OCI-LY1 (cell line): ENCODE results near the gene PPCS.
"Not testable (repeated sequence)": the region's sequence is repeated elsewhere in the genome, so short reads cannot be mapped to it uniquely, and the experiment has no call there.

Source experiments
- H2AFZ ChIP-seq: fragments of 200-600 bp; sonication (generic), shearing (Covaris generic); 2 replicates; pipeline ENCODE4 v1.6.0; 2014; ENCODE audit warnings: antibody characterized with exemption, mild to moderate bottlenecking, low read length
- H3F3A ChIP-seq: fragments of 200-600 bp; sonication (generic), shearing (Covaris generic); 2 replicates; pipeline ENCODE4 v1.6.0; 2014; ENCODE audit warnings: mild to moderate bottlenecking, antibody characterized with exemption, low read length, moderate library complexity; ENCODE audit not compliant: insufficient read depth
- H3K27ac ChIP-seq: fragments of 200-600 bp; sonication (generic); 2 replicates; pipeline ENCODE4 v1.5.1; 2014; ENCODE audit warnings: low read length, mixed run types, mild to moderate bottlenecking, low read depth; ENCODE audit not compliant: poor library complexity, severe bottlenecking
- H3K27me3 ChIP-seq: fragments of 200-600 bp; sonication (generic); 2 replicates; pipeline ENCODE4 v1.6.0; 2014; ENCODE audit warnings: antibody characterized with exemption, mild to moderate bottlenecking, low read length, moderate library complexity; ENCODE audit not compliant: insufficient read depth
- H3K36me3 ChIP-seq: fragments of 200-600 bp; sonication (generic); 2 replicates; pipeline ENCODE4 v1.6.1; 2014; ENCODE audit warnings: mild to moderate bottlenecking, antibody characterized with exemption, low read length, moderate library complexity, mixed read lengths; ENCODE audit not compliant: insufficient read depth
- H3K4me1 ChIP-seq: fragments of 200-600 bp; sonication (generic); 2 replicates; pipeline ENCODE4 v1.5.1; 2014; ENCODE audit warnings: mild to moderate bottlenecking, low read length, moderate library complexity; ENCODE audit not compliant: insufficient read depth, severe bottlenecking
- H3K4me2 ChIP-seq: fragments of 200-600 bp; sonication (generic), shearing (Covaris generic); 2 replicates; pipeline ENCODE4 v1.6.1; 2014; ENCODE audit warnings: low read length
- H3K4me3 ChIP-seq: fragments of 200-600 bp; sonication (generic); 2 replicates; pipeline ENCODE4 v1.5.1; 2014; ENCODE audit warnings: low read length, low read depth, mild to moderate bottlenecking, mixed read lengths; ENCODE audit not compliant: poor library complexity, severe bottlenecking
- H3K79me2 ChIP-seq: fragments of 200-600 bp; shearing (Covaris generic); 2 replicates; pipeline ENCODE4 v1.6.1; 2016; ENCODE audit warnings: mixed run types, low read length, mixed read lengths; ENCODE audit not compliant: insufficient read depth
- H3K9ac ChIP-seq: fragments of 200-600 bp; sonication (generic), shearing (Covaris generic); 2 replicates; pipeline ENCODE4 v1.6.1; 2014; ENCODE audit warnings: mild to moderate bottlenecking, low read length, mixed read lengths
- H3K9me2 ChIP-seq: fragments of 200-600 bp; sonication (generic), shearing (Covaris generic); 2 replicates; pipeline ENCODE4 v1.6.1; 2014; ENCODE audit warnings: low read depth, mild to moderate bottlenecking, low read length, mixed read lengths
- H3K9me3 ChIP-seq: fragments of 200-600 bp; shearing (Covaris generic); 2 replicates; pipeline ENCODE4 v1.6.1; 2014; ENCODE audit warnings: low read length, mixed read lengths
- H4K20me1 ChIP-seq: fragments of 200-600 bp; sonication (generic), shearing (Covaris generic); 2 replicates; pipeline ENCODE4 v1.6.0; 2016; ENCODE audit warnings: mild to moderate bottlenecking, low read length; ENCODE audit not compliant: insufficient read depth
- EZH2 ChIP-seq: fragments of 200-600 bp; sonication (generic), shearing (Covaris generic); IDR thresholded peaks from 2 replicates; pipeline ENCODE4 v1.8.0; 2017; ENCODE audit warnings: borderline replicate concordance, mixed run types, mild to moderate bottlenecking, antibody characterized with exemption, low read length, moderate library complexity, mixed read lengths
- TF ChIP-seq, protein P1 (sequence below): fragments of 200-600 bp; sonication (generic), shearing (Covaris generic); IDR thresholded peaks from 2 replicates; pipeline ENCODE4 v1.5.1; 2017; ENCODE audit warnings: mild to moderate bottlenecking, antibody characterized with exemption, low read length, moderate library complexity, mixed read lengths

PPCS gene

DNA sequence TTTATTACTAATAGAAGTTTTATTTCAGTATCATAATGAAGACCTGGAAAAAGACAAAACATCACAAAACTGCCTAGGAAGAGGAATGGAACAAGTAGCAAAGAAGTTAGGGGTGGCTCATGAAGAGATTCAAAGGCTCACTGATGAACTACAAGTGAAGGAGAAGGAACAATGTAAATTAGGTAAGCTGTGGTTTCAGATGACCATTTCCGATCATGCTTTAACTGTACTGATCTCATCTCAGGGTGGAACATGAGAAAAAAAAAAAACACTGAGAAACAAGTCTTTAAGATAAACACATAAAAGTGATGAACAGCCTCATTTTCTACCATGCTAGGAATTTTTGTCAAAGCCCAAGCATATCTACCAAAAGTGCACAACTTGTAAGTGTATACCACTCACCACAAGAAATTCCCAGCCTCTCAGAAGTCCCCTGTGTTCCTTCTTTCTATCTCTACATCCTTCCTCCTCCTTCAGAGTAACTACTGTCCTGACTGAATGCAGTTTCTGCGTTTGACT, 26.4 kb downstream of the PPCS start:
- Histone ChIP-seq H3K27me3 (no peaks in the 10 kb centered on the region), H3K79me2 (no peaks in the 10 kb centered on the region), H3K4me1 (peaks cover 14% of the 10 kb centered on the region), H3K36me3 (no peaks in the 10 kb centered on the region), H3K4me3 (no peak overlapping the region), H3K9me3 (no peaks in the 10 kb centered on the region), H3K4me2 (0 out of 2 replicates have a peak overlapping the region, but pooled peaks have one; percentile 11), H3K9me2 (no peaks in the 10 kb centered on the region), H3F3A (no peaks in the 10 kb centered on the region), H3K27ac (no peak overlapping the region), H4K20me1 (no peaks in the 10 kb centered on the region), H2AFZ (peak overlapping the region; percentile 67; the same call in 1 of the 2 replicates), H3K9ac (no peak overlapping the region)
- TF ChIP-seq EZH2 = no peak
- TF ChIP-seq, protein P1, sequence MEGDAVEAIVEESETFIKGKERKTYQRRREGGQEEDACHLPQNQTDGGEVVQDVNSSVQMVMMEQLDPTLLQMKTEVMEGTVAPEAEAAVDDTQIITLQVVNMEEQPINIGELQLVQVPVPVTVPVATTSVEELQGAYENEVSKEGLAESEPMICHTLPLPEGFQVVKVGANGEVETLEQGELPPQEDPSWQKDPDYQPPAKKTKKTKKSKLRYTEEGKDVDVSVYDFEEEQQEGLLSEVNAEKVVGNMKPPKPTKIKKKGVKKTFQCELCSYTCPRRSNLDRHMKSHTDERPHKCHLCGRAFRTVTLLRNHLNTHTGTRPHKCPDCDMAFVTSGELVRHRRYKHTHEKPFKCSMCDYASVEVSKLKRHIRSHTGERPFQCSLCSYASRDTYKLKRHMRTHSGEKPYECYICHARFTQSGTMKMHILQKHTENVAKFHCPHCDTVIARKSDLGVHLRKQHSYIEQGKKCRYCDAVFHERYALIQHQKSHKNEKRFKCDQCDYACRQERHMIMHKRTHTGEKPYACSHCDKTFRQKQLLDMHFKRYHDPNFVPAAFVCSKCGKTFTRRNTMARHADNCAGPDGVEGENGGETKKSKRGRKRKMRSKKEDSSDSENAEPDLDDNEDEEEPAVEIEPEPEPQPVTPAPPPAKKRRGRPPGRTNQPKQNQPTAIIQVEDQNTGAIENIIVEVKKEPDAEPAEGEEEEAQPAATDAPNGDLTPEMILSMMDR = no peak

DNA sequence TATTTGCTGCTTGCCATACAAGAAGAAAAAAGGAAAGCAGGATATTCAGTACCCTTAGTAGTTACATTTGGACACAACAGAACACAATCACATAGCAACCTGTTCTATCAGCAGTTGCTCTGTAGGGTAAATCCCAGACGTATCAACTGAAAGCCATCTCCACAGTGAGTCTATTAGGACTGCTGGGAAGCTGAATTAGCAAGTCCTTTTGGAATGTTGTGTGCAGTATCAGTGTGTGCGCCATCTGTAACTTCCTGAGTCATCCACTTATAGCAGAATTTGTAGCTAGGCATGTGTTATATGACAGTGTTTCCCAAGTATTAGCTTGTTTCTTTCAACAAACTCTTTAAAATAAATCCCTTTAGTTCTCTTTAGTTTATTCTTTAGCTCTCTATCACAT, 28.0 kb downstream of the PPCS start:
- Histone ChIP-seq H3K9me2 (no peaks in the 10 kb centered on the region), H2AFZ (no peak overlapping the region), H3F3A (no peaks in the 10 kb centered on the region), H4K20me1 (no peaks in the 10 kb centered on the region), H3K27ac (no peak overlapping the region), H3K4me1 (peaks cover 14% of the 10 kb centered on the region), H3K36me3 (no peaks in the 10 kb centered on the region), H3K9me3 (no peaks in the 10 kb centered on the region), H3K79me2 (no peaks in the 10 kb centered on the region), H3K4me3 (no peak overlapping the region), H3K4me2 (no peak overlapping the region), H3K27me3 (no peaks in the 10 kb centered on the region), H3K9ac (no peak overlapping the region)
- TF ChIP-seq, protein P1 = no peak
- TF ChIP-seq EZH2 = no peak

DNA sequence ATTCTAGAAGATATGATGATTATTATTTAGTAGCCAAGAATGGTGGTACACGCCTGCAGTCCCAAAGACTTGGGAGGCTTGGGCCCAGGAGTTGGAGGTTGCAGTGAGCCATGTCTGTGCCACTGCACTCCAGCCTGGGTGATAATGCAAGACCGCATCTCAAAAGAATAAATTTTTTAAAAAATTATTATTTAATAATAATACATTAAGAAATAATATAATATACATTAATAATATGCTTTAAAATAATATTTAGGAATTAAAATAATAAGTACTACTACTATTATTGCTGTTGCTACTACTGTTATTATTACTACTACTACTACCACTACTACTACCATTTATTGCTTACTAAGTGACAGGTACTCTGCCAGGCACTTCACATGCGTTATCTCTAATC, 33.9 kb downstream of the PPCS start:
- Histone ChIP-seq H3K9me2 (no peaks in the 10 kb centered on the region), H4K20me1 (no peaks in the 10 kb centered on the region), H3K4me1 (no peaks in the 10 kb centered on the region), H2AFZ (no peak overlapping the region), H3F3A (no peaks in the 10 kb centered on the region), H3K9me3 (no peaks in the 10 kb centered on the region), H3K79me2 (no peaks in the 10 kb centered on the region), H3K36me3 (no peaks in the 10 kb centered on the region), H3K27me3 (no peaks in the 10 kb centered on the region), H3K4me3 (no peak overlapping the region), H3K4me2 (no peak overlapping the region), H3K27ac (no peak overlapping the region), H3K9ac (no peak overlapping the region)
- TF ChIP-seq EZH2 = no peak
- TF ChIP-seq, protein P1 = no peak

DNA sequence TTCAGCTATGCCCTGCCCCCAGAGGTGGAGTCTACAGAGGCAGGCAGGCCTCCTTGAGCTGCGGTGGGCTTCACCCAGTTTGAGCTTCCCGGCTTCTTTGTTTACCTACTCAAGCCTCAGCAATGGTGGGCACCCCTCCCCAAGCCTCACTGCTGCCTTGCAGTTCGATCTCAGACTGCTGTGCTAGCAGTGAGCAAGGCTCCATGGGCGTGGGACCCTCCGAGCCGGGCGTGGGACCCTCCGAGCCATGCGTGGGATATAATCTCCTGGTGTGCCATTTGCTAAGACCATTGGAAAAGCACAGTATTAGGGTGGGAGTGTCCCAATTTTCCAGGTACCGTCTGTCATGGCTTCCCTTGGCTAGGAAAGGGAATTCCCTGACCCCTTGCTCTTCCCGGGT, 45.7 kb downstream of the PPCS start:
- H3K27ac ChIP-seq, H3K79me2 ChIP-seq, H3K4me1 ChIP-seq, H3K36me3 ChIP-seq, H3F3A ChIP-seq, H3K9ac ChIP-seq, H3K4me2 ChIP-seq, H3K9me2 ChIP-seq, H4K20me1 ChIP-seq, H2AFZ ChIP-seq, H3K27me3 ChIP-seq, H3K4me3 ChIP-seq: not testable (repeated sequence)
- peaks cover 13% of the 10 kb centered on the region for H3K9me3 ChIP-seq
